GM19035 (cell line): ENCODE measurements around the gene HCN3.

Experiments used
- ATAC-seq: cut with Tn5 transposase; IDR thresholded peaks from one replicate; pipeline ENCODE4 v1.9.1; 2021; ENCODE audit not compliant: unreplicated experiment

HCN3 gene

DNA sequence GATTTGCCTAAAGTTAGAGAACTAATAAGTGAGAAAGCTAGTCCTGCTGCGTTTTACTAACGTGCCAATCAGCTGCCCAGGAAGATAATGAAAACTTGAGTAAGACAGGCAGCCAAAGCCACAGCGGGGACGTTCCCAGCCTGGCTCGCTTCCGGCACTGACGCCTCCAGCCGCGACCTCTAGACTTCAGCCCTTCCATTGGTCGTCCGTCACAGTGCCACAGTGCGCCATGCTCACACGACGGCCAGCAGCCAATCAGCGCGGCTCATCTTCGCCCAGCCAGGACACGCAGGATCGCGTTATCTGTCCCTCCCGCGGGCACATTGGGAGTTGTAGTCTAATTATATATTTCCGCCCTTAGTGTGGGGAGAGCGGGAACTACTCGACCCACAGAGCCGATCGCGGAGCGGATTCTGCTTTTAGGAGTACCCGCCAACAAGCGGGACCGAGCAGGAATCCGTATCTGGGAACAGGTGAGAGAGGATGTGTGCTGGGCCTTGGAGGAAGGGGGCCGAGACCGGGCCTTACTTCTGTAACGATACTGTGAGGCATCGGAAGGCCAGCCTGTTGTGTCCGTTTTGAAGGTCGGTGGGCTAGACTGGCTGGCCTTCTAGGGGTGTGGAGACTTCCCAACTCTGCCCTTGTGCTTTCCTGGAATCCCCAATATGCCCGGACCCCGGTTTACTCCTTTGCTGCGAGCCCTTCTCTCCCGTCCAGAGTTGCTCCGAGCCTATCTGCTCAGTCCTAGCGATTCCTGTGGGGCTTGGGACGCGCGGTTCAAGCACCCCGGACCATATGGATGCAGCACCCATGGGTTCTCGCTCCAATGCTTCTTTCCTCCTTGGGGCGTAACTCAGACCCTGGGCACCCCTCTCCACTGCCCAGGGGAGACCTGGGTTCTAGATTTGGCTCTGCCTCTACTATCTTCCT, 31.5 kb downstream of the HCN3 start, which contains the start of gene FDPS:
Gene FDPS, plus strand, starts transcription at position 374 of the 930 bp plus-strand sequence. CDS start 924 bp downstream, outside the sequence.
- ATAC-seq = peak; percentile 97

DNA sequence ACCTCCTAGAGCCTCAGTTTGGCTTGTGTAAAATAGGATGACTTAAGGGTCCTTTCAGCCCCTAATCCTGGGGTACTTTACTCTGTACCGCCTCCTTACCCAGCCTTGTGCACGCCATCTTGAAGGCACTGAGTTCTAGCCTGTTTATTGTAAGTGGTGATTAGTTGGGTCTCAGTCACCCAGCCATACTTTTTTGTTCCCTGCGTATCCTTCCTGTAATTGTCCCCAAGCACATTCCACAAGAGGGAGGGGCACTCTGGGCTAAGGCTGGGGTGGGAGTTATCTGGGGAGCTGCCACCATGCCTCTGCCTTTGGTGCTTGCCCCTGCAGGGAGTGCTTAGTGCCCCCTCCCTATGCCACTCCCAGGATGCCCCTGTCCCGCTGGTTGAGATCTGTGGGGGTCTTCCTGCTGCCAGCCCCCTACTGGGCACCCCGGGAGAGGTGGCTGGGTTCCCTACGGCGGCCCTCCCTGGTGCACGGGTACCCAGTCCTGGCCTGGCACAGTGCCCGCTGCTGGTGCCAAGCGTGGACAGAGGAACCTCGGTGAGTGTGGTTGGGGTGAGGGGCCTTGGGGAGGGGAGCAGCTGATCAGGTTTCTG, 32.3 kb downstream of the HCN3 start:
- no peak for ATAC-seq

DNA sequence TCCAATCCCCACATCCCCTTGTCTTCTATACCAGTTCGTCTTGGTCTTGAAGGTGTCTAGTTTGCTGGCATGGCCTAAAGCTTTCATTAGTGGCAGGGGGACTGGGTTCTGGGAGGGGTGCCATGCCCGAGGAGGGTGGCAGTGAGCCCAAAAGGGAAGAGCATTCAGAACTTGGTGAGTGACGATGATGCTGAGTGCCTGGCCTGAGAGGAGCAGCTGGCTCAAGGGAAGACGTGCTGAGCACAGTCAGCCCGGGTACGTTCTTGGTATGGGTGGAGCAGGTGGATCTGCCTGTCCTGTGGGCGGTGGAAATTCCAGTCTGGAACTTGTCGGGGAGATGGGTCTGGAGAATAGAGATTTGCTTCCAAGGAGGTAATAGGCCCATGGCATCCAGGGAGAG, 36.0 kb downstream of the HCN3 start:
- no peak for ATAC-seq

DNA sequence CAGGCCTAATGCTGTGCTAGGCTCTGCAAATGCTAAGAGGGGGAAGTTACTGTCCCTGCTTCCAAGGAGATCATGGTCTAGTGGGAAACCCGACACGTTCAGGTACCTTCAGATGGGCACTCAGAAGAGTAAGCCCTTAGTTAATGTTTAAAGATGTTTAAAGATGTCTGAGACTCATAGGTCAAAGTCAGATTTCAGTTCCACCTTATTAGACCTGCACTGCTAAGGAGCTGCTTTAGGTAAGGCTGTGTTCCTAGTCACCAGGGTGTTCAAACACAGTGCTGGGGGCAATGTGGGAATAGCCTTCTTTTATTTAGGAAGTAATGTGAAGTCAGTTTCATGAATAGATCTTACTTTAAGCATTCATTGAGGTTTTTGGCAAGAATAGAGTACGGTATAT, 39.7 kb downstream of the HCN3 start:
- ATAC-seq = no peak

GRCh38 chr1:155318082-155318481, 40.8 kb downstream of the HCN3 start:
- ATAC-seq = no peak

DNA sequence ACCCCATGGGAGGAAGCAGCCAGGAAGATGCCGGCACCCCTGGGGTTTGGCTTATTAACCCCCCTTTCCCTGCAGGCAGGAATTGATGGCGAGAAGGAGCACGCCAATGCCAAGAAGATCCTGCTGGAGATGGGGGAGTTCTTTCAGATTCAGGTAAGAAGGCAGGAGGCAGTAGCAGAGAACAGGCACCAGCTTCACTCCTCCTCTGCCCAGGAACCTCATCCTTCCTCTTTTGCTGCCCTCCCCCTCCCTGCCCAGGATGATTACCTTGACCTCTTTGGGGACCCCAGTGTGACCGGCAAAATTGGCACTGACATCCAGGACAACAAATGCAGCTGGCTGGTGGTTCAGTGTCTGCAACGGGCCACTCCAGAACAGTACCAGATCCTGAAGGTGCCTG, 42.3 kb downstream of the HCN3 start:
- ATAC-seq = no peak

- no peak for ATAC-seq
Measured at GRCh38 chr1:155320252-155320651, 43.0 kb downstream of the HCN3 start.

DNA sequence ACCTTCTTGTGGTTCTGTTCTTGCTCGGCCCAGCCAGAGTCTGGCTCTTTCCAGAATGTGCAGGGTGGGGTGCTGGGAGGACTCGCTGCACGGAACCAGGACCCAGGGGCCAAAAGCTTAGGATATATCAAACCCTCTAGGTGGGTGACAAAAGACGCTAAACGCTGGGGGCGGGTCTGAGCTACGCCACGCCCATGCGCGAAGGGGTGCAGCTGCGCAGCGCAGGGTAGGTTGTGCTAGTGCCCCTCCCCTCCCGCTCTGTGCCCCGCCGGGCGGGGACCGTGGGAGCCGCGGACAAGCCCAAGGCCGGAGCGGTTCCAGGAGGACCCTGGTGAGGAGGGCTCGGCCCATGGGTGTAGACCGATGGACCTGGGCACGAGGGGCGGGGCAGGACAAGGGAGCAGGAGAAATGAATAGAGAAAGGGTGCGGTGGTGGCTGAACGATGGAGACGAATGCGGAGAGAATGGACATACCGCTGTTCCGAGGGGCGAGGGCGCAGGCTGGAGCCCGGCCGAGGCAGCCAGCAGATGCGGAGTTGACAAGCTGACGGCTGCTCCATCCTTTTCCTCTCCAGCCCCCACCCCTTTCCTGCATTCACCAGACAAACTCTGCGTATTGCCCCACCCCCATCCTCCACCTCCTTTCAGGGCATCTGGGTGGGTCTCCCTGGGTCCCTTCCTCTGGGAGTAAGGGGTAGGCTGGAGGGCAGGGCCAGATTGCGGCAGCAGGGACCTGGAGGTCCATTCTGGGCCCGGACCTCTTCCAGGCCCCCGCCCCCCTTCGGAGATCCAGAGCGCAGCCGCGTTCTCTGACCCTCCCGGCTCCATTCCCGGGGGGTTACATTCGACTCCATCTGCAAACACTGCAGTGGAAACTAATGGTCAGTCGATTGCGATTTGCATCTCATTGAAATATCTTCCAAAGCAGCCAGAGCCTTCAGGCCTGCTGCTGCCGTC, 43.7 kb downstream of the HCN3 start, which contains the start of gene RUSC1:
Gene RUSC1, plus strand, starts transcription at position 234 of the 957 bp plus-strand sequence. CDS start 880 bp downstream, outside the sequence.
- no peak for ATAC-seq

- ATAC-seq = no peak
Measured at GRCh38 chr1:155321639-155322503, 44.6 kb downstream of the HCN3 start.

GRCh38 chr1:155322571-155322952, 45.3 kb downstream of the HCN3 start:
- ATAC-seq = no peak

DNA sequence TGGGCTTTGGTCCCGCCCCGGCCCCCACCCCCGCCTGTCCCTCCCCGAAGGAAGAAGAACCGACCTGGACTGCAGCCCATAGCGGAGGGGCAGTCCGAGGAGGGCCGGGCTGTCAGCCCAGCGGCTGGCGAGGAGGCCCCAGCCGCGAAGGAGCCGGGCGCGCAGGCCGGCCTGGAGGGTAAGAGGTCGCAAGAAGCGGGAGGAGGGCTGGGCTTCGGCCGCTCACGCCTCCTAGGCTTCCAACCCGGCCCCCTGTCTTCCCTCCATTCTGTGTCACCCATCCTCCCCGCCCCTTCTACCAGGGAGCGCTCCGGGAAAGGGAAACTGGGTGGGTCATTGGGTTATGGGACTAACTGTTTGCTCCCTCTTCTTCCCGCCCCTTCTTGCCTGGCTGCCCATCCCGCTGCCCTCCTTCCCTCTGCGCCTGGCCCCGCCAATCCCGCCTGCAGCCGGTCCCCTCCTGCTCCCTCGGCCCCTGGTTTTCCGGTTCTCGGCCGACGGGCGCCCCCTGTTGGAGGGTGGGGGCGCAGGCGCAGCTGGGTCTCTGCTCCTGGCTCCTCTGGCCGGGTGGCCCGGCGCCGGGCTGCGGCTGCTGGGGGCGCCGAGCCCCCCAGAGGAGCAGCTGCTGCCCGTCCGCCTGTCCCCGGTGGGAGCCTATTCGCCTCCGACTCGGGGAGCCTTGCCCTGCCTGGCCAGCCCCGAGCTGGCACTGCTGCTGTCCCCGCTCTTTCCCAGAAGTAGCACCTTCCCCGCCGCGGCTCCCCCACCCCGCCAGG, 45.9 kb downstream of the HCN3 start:
- ATAC-seq = peak; percentile 47

DNA sequence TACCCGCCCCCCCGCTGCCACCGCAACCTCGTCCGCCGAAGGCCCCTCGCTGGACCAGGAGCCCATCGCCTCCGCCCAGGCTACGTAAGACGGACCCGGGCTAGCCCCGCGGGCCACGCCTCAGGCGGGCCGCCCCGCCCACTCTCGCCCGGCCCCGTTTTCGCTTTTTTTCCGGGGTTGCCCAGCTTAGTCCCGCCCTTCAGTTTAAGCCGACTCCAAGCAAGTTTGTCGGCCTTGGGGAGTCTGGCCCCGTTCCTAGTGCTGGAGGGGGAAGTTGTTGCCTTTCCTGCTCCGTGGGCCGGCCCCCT, 46.4 kb downstream of the HCN3 start:
- peak; percentile 52 for ATAC-seq

- peak; percentile 63 for ATAC-seq
Measured at GRCh38 chr1:155324037-155324716, 46.9 kb downstream of the HCN3 start.

DNA sequence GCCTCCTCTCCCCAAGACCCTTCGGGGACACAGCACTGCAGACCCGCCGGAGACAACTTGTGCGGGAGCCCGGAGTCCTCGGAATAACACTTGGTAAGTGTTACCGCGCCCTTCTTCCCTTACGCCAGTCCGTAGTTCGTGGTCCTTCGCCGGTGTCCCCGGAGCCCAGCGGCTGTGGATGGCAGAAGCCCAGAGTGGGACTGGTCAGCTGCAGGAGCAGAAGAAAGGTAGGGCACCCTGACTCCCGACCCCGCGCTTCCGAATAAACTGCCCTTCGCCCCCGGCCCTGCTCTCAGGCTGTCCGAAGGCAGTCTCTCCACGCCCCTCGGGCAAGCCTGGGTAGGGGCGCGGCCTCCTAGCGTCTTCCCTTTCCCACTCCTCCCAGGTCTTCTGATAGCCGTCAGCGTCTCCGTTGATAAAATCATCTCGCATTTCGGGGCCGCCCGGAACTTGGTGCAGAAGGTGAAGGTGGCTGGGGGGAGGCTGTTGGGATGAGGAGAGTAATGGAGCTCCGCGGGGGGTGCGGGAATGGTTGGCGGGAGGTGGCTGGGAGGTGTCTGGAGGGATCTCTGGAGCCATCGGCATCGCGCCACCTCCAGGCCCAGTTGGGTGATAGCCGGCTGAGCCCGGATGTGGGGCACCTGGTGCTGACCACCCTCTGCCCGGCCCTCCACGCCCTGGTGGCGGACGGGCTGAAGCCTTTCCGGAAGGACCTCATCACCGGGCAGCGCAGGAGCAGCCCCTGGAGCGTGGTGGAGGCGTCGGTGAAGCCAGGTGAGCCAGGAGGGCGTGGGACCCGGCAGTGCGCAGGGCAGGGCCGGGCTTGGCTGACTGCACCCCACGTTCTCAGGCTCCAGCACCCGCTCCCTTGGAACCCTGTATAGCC, 47.7 kb downstream of the HCN3 start:
- no peak for ATAC-seq

GRCh38 chr1:155325603-155325893, 48.3 kb downstream of the HCN3 start:
- ATAC-seq = no peak

- no peak for ATAC-seq
Measured at GRCh38 chr1:155326020-155326526, 48.8 kb downstream of the HCN3 start.

GRCh38 chr1:155326631-155327037, 49.4 kb downstream of the HCN3 start:
- no peak for ATAC-seq

GRCh38 chr1:155327981-155328380, 50.7 kb downstream of the HCN3 start:
- no peak for ATAC-seq
